Measurements from ENCODE around the gene MYO1E.

The MYO1E gene

GRCh38 chr15:59271595-59272201 is 101.0 kb downstream of the MYO1E start:
- in situ Hi-C loops (cut with HindIII; ENCODE audit: low sequenced_read_pairs) = no loop called here

- in situ Hi-C loops (cut with HindIII; ENCODE audit: low sequenced_read_pairs) = no loop called here
Observed at GRCh38 chr15:59268852-59269407, 103.7 kb downstream of the MYO1E start.

GRCh38 chr15:59268168-59268851 is 104.4 kb downstream of the MYO1E start:
- in situ Hi-C loops (cut with HindIII; ENCODE audit: low sequenced_read_pairs) = no loop called here

GRCh38 chr15:59266028-59266427 is 106.6 kb downstream of the MYO1E start:
- in situ Hi-C loops (cut with HindIII; ENCODE audit: low sequenced_read_pairs) = no loop called here

GRCh38 chr15:59262316-59262715 is 110.4 kb downstream of the MYO1E start:
- in situ Hi-C loops (cut with HindIII; ENCODE audit: low sequenced_read_pairs) = no loop called here

- in situ Hi-C loops (cut with HindIII; ENCODE audit: low sequenced_read_pairs) = no loop called here
Observed at GRCh38 chr15:59260090-59260489, 112.6 kb downstream of the MYO1E start.

GRCh38 chr15:59259137-59259943 is 113.3 kb downstream of the MYO1E start:
- in situ Hi-C loops (cut with HindIII; ENCODE audit: low sequenced_read_pairs) = no loop called here

GRCh38 chr15:59258317-59258716 is 114.4 kb downstream of the MYO1E start:
- in situ Hi-C loops (cut with HindIII; ENCODE audit: low sequenced_read_pairs) = no loop called here

- in situ Hi-C loops (cut with HindIII; ENCODE audit: low sequenced_read_pairs) = no loop called here
Observed at GRCh38 chr15:59257140-59257539, 115.5 kb downstream of the MYO1E start.

- in situ Hi-C loops (cut with HindIII; ENCODE audit: low sequenced_read_pairs) = no loop called here
Observed at GRCh38 chr15:59256482-59256881, 116.2 kb downstream of the MYO1E start.

- in situ Hi-C loops (cut with HindIII; ENCODE audit: low sequenced_read_pairs) = no loop called here
Observed at GRCh38 chr15:59255680-59256336, 116.9 kb downstream of the MYO1E start.

GRCh38 chr15:59252137-59252536 is 120.5 kb downstream of the MYO1E start:
- in situ Hi-C loops (cut with HindIII; ENCODE audit: low sequenced_read_pairs) = no loop called here

GRCh38 chr15:59251001-59251845 is 121.4 kb downstream of the MYO1E start:
- in situ Hi-C loops (cut with HindIII; ENCODE audit: low sequenced_read_pairs) = no loop called here

- in situ Hi-C loops (cut with HindIII; ENCODE audit: low sequenced_read_pairs) = no loop called here
Observed at GRCh38 chr15:59250249-59250648, 122.4 kb downstream of the MYO1E start.

GRCh38 chr15:59249816-59250215 is 122.9 kb downstream of the MYO1E start:
- in situ Hi-C loops (cut with HindIII; ENCODE audit: low sequenced_read_pairs) = no loop called here

GRCh38 chr15:59247364-59247763 is 125.3 kb downstream of the MYO1E start:
- in situ Hi-C loops (cut with HindIII; ENCODE audit: low sequenced_read_pairs) = no loop called here

- in situ Hi-C loops (cut with HindIII; ENCODE audit: low sequenced_read_pairs) = no loop called here
Observed at GRCh38 chr15:59245559-59245958, 127.1 kb downstream of the MYO1E start.

- in situ Hi-C loops (cut with HindIII; ENCODE audit: low sequenced_read_pairs) = no loop called here
Observed at GRCh38 chr15:59244337-59244736, 128.3 kb downstream of the MYO1E start.

- in situ Hi-C loops (cut with HindIII; ENCODE audit: low sequenced_read_pairs) = no loop called here
Observed at GRCh38 chr15:59243622-59244021, 129.0 kb downstream of the MYO1E start.

- in situ Hi-C loops (cut with HindIII; ENCODE audit: low sequenced_read_pairs) = no loop called here
Observed at GRCh38 chr15:59242649-59243048, 130.0 kb downstream of the MYO1E start.

Measured in endothelial cell of hepatic sinusoid (primary cell).